Pancreas (tissue), 10 donors: Measurements from ENCODE around the gene AUNIP. TPM values are rescaled to one million over a fixed set of nuclear protein-coding genes. Genes with fewer than 3 reads are reported as not detected.

Experiments used
- ATAC-seq, 4 donors: fragments of 200-7000 bp; cut with Tn5 transposase; one replicate each; pipeline versions ENCODE4 v1.8.0 to v1.9.1; 2020; ENCODE audit warnings: mild to moderate bottlenecking in 4 of 4, moderate library complexity in 4 of 4
- DNase-seq, 6 donors: peaks; one replicate each; pipeline ENCODE4 v3.0.0-alpha.2; 2020
- FAIRE-seq: peaks from 2 replicates; lab custom pipeline; 2012; peaks lifted over from hg19 to GRCh38; lab: Jason Lieb, UNC
- H3K27ac ChIP-seq, 4 donors: fragments of 200-600 bp; sonication (generic); 1 replicate in 3 of 4; 2 replicates in 1 of 4; pipeline versions ENCODE4 v1.5.0 to v1.8.0; 2020
- H3K27me3 ChIP-seq, 4 donors: fragments of 200-600 bp; one replicate each; pipeline ENCODE4 v1.8.0; 2021
- H3K36me3 ChIP-seq, 3 donors: fragments of 200-600 bp; sonication (generic) in 1 of 3; one replicate each; pipeline versions ENCODE4 v1.5.0 to v1.8.0; 2020 to 2021
- H3K4me1 ChIP-seq, 3 donors: fragments of 200-600 bp; one replicate each; pipeline ENCODE4 v1.8.0; 2021
- H3K4me3 ChIP-seq, 4 donors: fragments of 200-600 bp; sonication (generic) in 2 of 4; one replicate each; pipeline versions ENCODE4 v1.5.0 to v1.8.0; 2020 to 2021
- H3K9me3 ChIP-seq, 4 donors: fragments of 200-600 bp; one replicate each; pipeline ENCODE4 v1.8.0; 2021
- CTCF ChIP-seq, 4 donors: fragments of 200-600 bp; sonication (generic) in 3 of 4; IDR thresholded peaks; one replicate each; pipeline versions ENCODE4 v1.5.0 to v1.8.0; 2021; ENCODE audit warnings: antibody characterized with exemption in 4 of 4
- WGBS, 2 donors: extraction: QIAGEN DNeasy Blood & Tissue Kit; methylation state at CpG; one replicate each; pipeline ENCODE4 v1.1.7; 2013; 5-methylcytosine and 5-hydroxymethylcytosine counted together
- intact Hi-C, 3 donors: fragments of 100-400 bp; cut with DNase I; formaldehyde crosslinking; loops; one replicate each; pipeline versions ENCODE4 v1.11.1 to v1.14.2; 2022
- polyA plus RNA-seq, 2 donors: library from polyadenylated mRNA; stranded (reverse); fragments of 200-250 nt; gene quantifications; one replicate each; pipeline ENCODE4 v1.2.3, GENCODE V29; 2013
- total RNA-seq, 6 donors: library from RNA; stranded (reverse); fragmentation: NEBNext Ultra II Directional in 4 of 6; extraction: Animal tissue kit (Norgen Biotek cat#: 25700) in 4 of 6; gene quantifications; one replicate each; pipeline versions ENCODE4 v1.2.1 to v1.2.4, GENCODE V29; 2021 to 2023
- donor health status: healthy with polysubstance abuse.
- donor health status: DM: no; HTN: no; CAD: no; lungs with moderate emphysema.
- donor health status: DM: no; HTN: no; CAD: no.
- donor health status: control.
- donor health status: control.
- donor health status: Bipolar disorder and iron deficiency.
- donor health status: DM: yes; HTN: yes; CAD: no.
- donor health status: DM: no; HTN: no; CAD: no.
- donor health status: DM: no; HTN: no; CAD: no.
- donor health status: DM: yes; HTN: yes; CAD: no.

The AUNIP gene
- total and polyA plus RNA-seq, 8 donors, result 0.19 to 0.37 (median 0.29) TPM; not detected in 4

- DNase-seq (no peak), FAIRE-seq (no peak), ATAC-seq (no peak)
- Histone ChIP-seq H3K4me1 (peaks cover 50 to 62% (median 55%) of the 10 kb centered on the region in 3 donors), H3K9me3 (no peaks in the 10 kb centered on the region), H3K36me3 (no peaks in the 10 kb centered on the region), H3K4me3 (peak overlapping the region in 2 of 4 donors; percentile 58 to 64), H3K27ac (peak overlapping the region in 2 of 4 donors; percentile 88 to 93), H3K27me3 (no peaks in the 10 kb centered on the region)
- 90 to 94% methylated on average over 3 of the region's 3 CpGs for WGBS, 2 donors
- no peak for TF ChIP-seq CTCF (IDR thresholded peaks at IDR 0.05)
- intact Hi-C loops, result no loop called here
Observed at GRCh38 chr1:25874209-25874608, 15.0 kb upstream of the AUNIP start.

GRCh38 chr1:25873120-25873519 is 13.9 kb upstream of the AUNIP start:
- FAIRE-seq (no peak), ATAC-seq (no peak), DNase-seq (peak in 2 of 6 donors; percentile 33 to 40)
- Histone ChIP-seq H3K4me3 (no peak overlapping the region), H3K36me3 (no peaks in the 10 kb centered on the region), H3K27ac (peak overlapping the region in 1 of 4 donors; percentile 80), H3K27me3 (no peaks in the 10 kb centered on the region), H3K4me1 (peaks cover 48 to 65% (median 53%) of the 10 kb centered on the region in 3 donors), H3K9me3 (no peaks in the 10 kb centered on the region)
- intact Hi-C loops, result no loop called here
- TF ChIP-seq CTCF (IDR thresholded peaks at IDR 0.05), result no peak
- WGBS, 2 donors, result 45 to 60% methylated on average over 3 of the region's 3 CpGs

- H3K9me3 ChIP-seq, result no peaks in the 10 kb centered on the region
- ATAC-seq (no peak), DNase-seq (no peak), FAIRE-seq (no peak)
- no peaks in the 10 kb centered on the region for H3K27me3 ChIP-seq
- H3K4me1 ChIP-seq, result peaks cover 53 to 69% (median 57%) of the 10 kb centered on the region in 3 donors
- H3K27ac ChIP-seq, result peak overlapping the region in 2 of 4 donors; percentile 28 to 80
- no peak for TF ChIP-seq CTCF (IDR thresholded peaks at IDR 0.05)
- intact Hi-C loops, result no loop called here
- 51 to 54% methylated on average over 2 of the region's 2 CpGs for WGBS, 2 donors
- H3K36me3 ChIP-seq, result no peaks in the 10 kb centered on the region
- no peak overlapping the region for H3K4me3 ChIP-seq
Observed at GRCh38 chr1:25872713-25873112, 13.5 kb upstream of the AUNIP start.

- H3K9me3 ChIP-seq, result no peaks in the 10 kb centered on the region
- peak; percentile 68 to 94 (median 90) for DNase-seq
- no peaks in the 10 kb centered on the region for H3K27me3 ChIP-seq
- ATAC-seq, result peak; percentile 59 to 70 (median 64)
- FAIRE-seq, result no peak
- 34 to 35% methylated on average over 9 of the region's 9 CpGs for WGBS, 2 donors
- peak overlapping the region; percentile 36 to 80 (median 58) for H3K27ac ChIP-seq
- TF ChIP-seq CTCF (IDR thresholded peaks at IDR 0.05), result no peak
- H3K4me3 ChIP-seq, result no peak overlapping the region
- peaks cover 56 to 74% (median 63%) of the 10 kb centered on the region in 3 donors for H3K4me1 ChIP-seq
- intact Hi-C loops, result no loop called here
- no peaks in the 10 kb centered on the region for H3K36me3 ChIP-seq
Observed at GRCh38 chr1:25871704-25872494, 12.6 kb upstream of the AUNIP start.
